GM21515 (cell line): Measurements from ENCODE around the gene MICAL1.

ENCODE experiments used
- ATAC-seq: cut with Tn5 transposase; IDR thresholded peaks from one replicate; pipeline ENCODE4 v1.9.1; 2021; ENCODE audit not compliant: unreplicated experiment

Gene MICAL1

GRCh38 chr6:109436041-109436440 is 19.5 kb downstream of the MICAL1 start:
- ATAC-seq, result no peak

GRCh38 chr6:109434456-109434855 is 21.1 kb downstream of the MICAL1 start:
- ATAC-seq, result no peak

- no peak for ATAC-seq
These were observed 26.1 kb downstream of the MICAL1 start for GRCh38 chr6:109429496-109429895.

GRCh38 chr6:109428889-109429477 is 26.6 kb downstream of the MICAL1 start:
- no peak for ATAC-seq

GRCh38 chr6:109424946-109425345 is 30.6 kb downstream of the MICAL1 start:
- ATAC-seq, result no peak

- no peak for ATAC-seq
These were observed 34.4 kb downstream of the MICAL1 start for GRCh38 chr6:109421184-109421583.

- no peak for ATAC-seq
These were observed 34.8 kb downstream of the MICAL1 start for GRCh38 chr6:109420751-109421150.

- ATAC-seq, result no peak
These were observed 37.9 kb downstream of the MICAL1 start for GRCh38 chr6:109417646-109418045.

- no peak for ATAC-seq
These were observed 44.5 kb downstream of the MICAL1 start for GRCh38 chr6:109411034-109411433.

GRCh38 chr6:109406196-109406595 is 49.4 kb downstream of the MICAL1 start:
- ATAC-seq, result no peak

GRCh38 chr6:109397020-109397419 is 58.6 kb downstream of the MICAL1 start:
- no peak for ATAC-seq

GRCh38 chr6:109396046-109396718 is 59.4 kb downstream of the MICAL1 start:
- ATAC-seq, result no peak
